ENCODE measurements around the gene AMY2A.
"Not testable (repeated sequence)": the region's sequence is repeated elsewhere in the genome, so short reads cannot be mapped to it uniquely, and the experiment has no call there.

Gene AMY2A

GRCh38 chr1:103616994-103617477, at the start of gene AMY2A:
TSS of gene AMY2A (plus strand) at chr1:103617427. CDS start at chr1:103617441, 14 bp downstream.
- DNase-seq, result not testable (repeated sequence)

DNA sequence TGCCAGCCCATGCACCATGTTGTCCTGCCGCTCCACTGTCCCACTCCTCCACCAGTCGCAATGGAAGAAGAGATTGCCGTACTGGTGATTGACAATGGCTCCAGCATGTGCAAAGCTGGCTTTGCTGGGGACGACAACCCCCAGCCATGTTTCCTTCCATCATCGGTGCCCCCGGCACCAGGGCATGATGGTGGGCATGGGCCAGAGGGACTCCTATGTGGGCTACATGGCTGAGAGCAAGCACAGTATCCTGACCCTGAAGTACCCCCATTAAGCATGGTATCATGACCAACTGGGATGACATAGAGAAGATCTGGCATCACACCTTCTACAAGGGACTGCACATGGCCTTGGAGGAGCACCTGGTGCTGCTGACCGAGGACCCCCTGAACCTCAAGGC, 47.7 kb upstream of the AMY2A start:
- DNase-seq, result no peak

GRCh38 chr1:103571289-103571688, 45.9 kb upstream of the AMY2A start, which contains the start of gene AMY2B:
TSS of gene AMY2B (plus strand) at chr1:103571589. CDS start at chr1:103571603, 14 bp downstream.
- not testable (repeated sequence) for DNase-seq

- no peak for DNase-seq
Observed at GRCh38 chr1:103576065-103576464, 41.2 kb upstream of the AMY2A start.

DNA sequence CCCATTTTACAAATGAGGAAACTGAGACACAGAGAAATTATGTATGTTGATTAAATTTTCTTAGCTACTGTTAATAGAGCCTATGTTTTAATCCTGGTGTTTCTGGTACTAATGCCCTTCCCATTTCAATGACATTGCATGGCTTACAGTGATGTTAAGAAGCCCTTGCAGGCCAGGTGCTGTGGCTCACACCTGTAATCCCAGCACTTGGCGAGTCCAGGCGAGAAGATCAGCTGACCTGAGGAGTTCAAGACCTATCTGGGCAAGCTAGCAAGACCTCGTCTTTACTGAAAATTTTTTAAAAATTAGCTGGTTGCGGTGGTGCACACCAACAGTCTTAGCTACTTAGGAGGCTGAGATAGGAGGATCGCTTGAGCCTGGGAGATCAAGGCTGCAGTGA, 40.4 kb upstream of the AMY2A start:
- not testable (repeated sequence) for DNase-seq

- DNase-seq, result no peak
Observed at GRCh38 chr1:103582464-103582863, 34.8 kb upstream of the AMY2A start.

GRCh38 chr1:103583887-103584286, 33.3 kb upstream of the AMY2A start:
- no peak for DNase-seq

GRCh38 chr1:103584537-103584936, 32.7 kb upstream of the AMY2A start:
- no peak for DNase-seq

GRCh38 chr1:103602740-103603139, 14.5 kb upstream of the AMY2A start:
- DNase-seq, result not testable (repeated sequence)

- DNase-seq, result no peak
Observed at GRCh38 chr1:103616362-103616761, 865 bp upstream of the AMY2A start.

- DNase-seq, result not testable (repeated sequence)
Observed at GRCh38 chr1:103627436-103627835, 10.2 kb downstream of the AMY2A start.

- not testable (repeated sequence) for DNase-seq
Observed at GRCh38 chr1:103641194-103641593, 24.0 kb downstream of the AMY2A start.

DNA sequence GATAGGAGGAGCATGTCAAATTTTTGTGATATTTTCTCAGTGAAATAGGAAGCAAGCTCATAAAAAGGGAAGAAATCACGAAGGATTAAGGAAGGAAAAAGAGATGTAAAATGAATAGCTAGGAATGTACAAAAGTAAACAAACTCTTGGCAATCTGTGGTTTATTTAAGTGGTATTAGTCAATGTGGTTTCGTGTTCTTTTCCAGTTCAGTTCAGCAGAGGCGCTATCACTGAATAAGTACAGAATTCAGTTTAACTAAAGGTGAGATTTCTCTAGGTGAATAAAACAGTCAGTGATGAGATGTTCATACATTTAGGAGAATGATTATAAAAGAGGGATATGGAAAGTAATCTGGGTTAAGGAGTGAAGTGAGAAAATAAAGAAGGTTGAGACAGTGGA, 26.7 kb downstream of the AMY2A start:
- DNase-seq, result not testable (repeated sequence)

DNA sequence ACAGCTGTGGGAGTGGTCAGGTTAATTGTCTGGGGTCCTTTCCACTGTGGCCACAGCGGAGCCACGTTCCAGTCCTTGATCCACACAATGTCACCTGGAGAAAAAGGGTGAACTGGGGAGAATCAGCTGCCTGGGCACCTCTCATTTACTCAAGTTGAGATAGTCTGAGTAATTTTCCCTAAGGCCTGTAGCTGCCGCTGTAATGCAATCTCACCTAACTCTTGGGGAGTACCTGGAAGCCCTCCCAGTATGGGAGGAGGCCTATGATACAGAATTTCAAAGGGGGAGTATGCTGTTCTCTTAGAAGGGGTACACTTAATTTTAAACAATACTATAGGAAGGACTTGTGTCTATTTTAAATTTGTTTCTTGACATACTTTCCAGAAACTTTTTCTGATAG, 33.1 kb downstream of the AMY2A start:
- DNase-seq, result not testable (repeated sequence)

DNA sequence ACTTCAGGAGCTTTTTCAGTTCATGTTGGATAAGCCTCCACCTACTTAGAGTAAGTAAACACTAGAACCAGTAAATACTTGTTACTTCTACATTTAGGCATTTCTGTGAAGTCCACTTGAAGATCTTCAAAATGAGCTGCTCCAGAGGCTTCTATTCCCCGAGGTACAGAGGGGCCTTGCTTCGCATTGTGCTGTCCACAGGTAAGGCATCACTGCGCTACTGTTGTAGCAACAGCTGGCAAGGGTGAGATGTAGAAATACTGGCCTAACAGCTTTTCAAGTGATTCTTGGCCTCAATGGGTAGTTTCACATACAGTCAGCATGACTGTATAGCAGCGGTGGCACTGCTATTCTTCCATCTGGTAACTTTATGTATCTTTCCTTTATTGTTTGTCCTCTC, 33.7 kb downstream of the AMY2A start:
- not testable (repeated sequence) for DNase-seq

DNA sequence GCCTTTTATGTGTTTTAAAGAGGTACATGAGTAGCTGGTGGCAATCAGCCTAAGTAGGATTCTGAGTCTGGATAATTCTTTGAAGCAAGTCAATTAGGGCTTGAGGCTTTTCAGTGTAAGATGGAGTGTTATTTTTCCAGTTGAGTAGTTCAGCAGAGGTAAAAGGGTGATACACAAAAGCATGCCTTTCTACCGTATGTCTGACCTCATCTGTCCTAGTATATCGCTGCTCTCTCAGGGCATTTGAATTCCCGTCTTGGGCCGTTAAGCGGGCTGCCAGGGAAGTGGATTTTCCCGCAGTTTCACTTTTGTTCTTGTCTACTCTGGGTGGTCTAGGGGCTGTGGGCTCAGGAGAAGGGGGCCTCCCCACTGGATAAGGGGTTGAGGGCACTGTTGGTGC, 36.9 kb downstream of the AMY2A start:
- not testable (repeated sequence) for DNase-seq

DNA sequence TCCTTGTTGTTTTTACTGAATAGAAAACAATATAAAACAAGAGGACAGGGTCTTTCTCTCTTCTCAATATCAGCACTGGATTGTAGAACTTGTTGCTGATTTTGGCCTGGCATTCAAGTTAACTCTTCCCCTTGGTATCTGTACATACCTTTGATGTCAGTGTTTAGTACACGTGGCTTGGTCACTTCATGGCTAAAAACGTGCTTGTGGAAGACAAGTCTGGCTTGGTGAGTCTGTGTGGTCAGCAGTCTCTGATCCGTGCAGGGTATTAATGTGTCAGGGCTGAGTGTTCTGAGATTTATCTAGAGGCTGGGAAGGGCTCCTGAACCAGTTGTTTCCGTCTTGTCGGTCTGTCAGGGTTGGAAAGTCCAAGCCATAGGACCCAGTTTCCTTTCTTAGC, 38.2 kb downstream of the AMY2A start, which contains the start of gene AMY1A:
AMY1A (plus strand) TSS at position 301 of the 400 bp plus-strand sequence. CDS start 571 bp downstream, outside the sequence.
- not testable (repeated sequence) for DNase-seq
